Activated CD4-positive, alpha-beta T cell treated with anti-CD3 and anti-CD28 coated beads for 1 hour (primary cell): Measurements from ENCODE around the gene NKAPL.

ENCODE experiments used
- DNase-seq: peaks from one replicate; pipeline ENCODE4 v3.0.0-alpha.2; 2020

Gene NKAPL

GRCh38 chr6:28258877-28259777 lies at the start of gene NKAPL:
TSS of gene NKAPL (plus strand) at chr6:28259297. CDS start at chr6:28259372, 75 bp downstream.
- DNase-seq = peak; percentile 47

- no peak for DNase-seq
Measured at GRCh38 chr6:28209753-28210535, 49.2 kb upstream of the NKAPL start.

GRCh38 chr6:28211840-28212509 lies 47.1 kb upstream of the NKAPL start:
- no peak for DNase-seq

- no peak for DNase-seq
Measured at GRCh38 chr6:28212510-28213212, 46.4 kb upstream of the NKAPL start.

GRCh38 chr6:28213213-28213523 lies 45.9 kb upstream of the NKAPL start:
- DNase-seq = no peak

GRCh38 chr6:28215425-28215824 lies 43.7 kb upstream of the NKAPL start:
- DNase-seq = no peak

- DNase-seq = no peak
Measured at GRCh38 chr6:28217890-28218289, 41.2 kb upstream of the NKAPL start.

- DNase-seq = no peak
Measured at GRCh38 chr6:28218312-28219248, 40.5 kb upstream of the NKAPL start.

GRCh38 chr6:28220257-28221133 lies 38.6 kb upstream of the NKAPL start:
- no peak for DNase-seq

GRCh38 chr6:28224131-28225055 lies 34.7 kb upstream of the NKAPL start:
- no peak for DNase-seq

GRCh38 chr6:28225056-28225834 lies 33.9 kb upstream of the NKAPL start, which contains the start of gene ZSCAN9:
TSS of gene ZSCAN9 (plus strand) at chr6:28225275. CDS start at chr6:28227085, 1,810 bp downstream.
- DNase-seq = no peak

GRCh38 chr6:28226460-28226859 lies 32.6 kb upstream of the NKAPL start:
- no peak for DNase-seq

GRCh38 chr6:28232785-28233184 lies 26.3 kb upstream of the NKAPL start:
- no peak for DNase-seq

GRCh38 chr6:28235912-28236452 lies 23.1 kb upstream of the NKAPL start:
- DNase-seq = no peak

- DNase-seq = no peak
Measured at GRCh38 chr6:28239636-28240035, 19.5 kb upstream of the NKAPL start.

GRCh38 chr6:28240471-28240870 lies 18.6 kb upstream of the NKAPL start:
- no peak for DNase-seq

GRCh38 chr6:28243946-28244345 lies 15.2 kb upstream of the NKAPL start:
- no peak for DNase-seq
